Endometrium (tissue), 2 donors: ENCODE results near the gene OTUB1.

Experiments used
- FAIRE-seq: peaks from 2 replicates; lab custom pipeline; 2012; peaks lifted over from hg19 to GRCh38; lab: Jason Lieb, UNC
- donor health status: control.
- donor health status: control.

OTUB1 gene

GRCh38 chr11:64005691-64006090 lies 19.5 kb downstream of the OTUB1 start:
- no peak for FAIRE-seq

GRCh38 chr11:64006398-64006797 lies 20.2 kb downstream of the OTUB1 start:
- no peak for FAIRE-seq

- FAIRE-seq, result no peak
Observed at GRCh38 chr11:64007160-64007628, 21.0 kb downstream of the OTUB1 start.

DNA sequence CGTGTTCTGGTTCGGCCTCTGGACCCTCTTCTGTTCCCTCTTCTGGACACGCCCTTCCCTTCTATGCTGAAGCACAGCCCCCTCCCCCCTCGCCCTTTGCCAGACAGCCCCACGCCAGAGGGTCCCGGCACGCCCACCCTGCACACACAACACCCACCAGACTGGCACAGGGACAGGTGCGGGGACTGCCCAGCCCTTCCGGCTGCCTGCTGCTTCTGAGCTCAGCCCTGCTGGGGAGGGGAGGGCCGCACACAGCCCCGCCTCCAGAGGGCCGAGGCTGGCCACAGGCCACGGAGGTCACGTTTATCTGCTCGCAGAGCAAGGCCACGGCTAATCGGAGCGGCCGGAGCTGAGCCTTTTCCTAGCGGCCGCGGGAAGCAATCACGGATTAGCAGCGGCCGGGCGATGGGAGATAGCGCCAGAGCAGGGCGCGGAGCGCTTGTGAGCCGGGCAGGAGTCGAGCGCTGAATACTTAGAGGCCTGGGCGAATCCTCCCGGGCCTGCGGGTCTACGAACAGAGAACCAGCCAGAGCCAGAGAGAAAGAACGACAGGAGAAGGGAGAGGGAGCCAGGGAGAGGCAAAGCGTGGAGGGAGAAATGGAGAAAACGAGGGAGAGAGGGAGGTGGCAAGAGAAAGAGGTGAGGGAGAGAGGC lies 21.5 kb downstream of the OTUB1 start:
- no peak for FAIRE-seq

GRCh38 chr11:64008283-64008913 lies 22.2 kb downstream of the OTUB1 start:
- FAIRE-seq, result no peak

DNA sequence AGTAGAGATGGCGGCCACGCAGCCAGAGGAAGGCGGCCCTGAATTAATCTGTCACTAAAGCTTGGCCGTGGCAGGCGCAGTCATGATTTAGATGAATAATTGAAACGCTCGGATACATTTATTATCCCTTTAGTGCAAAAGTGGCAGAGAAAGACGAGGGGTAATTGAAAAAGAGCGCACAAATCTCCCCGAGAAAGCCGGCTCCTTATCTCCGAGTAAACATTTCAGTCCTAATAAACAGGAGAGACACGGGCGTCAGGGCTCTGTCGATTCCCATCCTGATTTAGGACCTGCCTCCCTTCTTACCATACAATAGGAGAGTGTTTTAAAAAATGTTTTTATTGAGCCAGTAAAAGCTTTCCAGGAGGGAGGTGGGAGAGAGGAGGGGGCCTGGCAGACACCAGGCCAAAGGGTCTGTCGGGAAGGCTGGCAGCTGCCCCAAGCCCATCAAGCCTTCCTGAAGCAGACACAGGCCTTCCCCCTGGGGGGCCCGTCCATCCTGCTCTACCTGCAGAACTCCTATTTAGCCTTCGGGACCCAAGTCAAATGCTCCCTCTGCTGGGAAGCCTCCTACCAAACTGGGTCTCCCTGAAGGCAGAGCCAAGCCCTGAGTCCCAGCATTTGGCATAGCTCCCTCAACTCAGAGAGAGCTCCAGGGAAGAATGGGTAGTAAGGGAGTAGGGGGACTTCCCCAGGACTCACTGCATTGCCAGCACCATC lies 22.8 kb downstream of the OTUB1 start:
- no peak for FAIRE-seq

- FAIRE-seq, result no peak
Observed at GRCh38 chr11:64009710-64010109, 23.5 kb downstream of the OTUB1 start.

GRCh38 chr11:64010783-64011182 lies 24.5 kb downstream of the OTUB1 start:
- FAIRE-seq, result no peak

DNA sequence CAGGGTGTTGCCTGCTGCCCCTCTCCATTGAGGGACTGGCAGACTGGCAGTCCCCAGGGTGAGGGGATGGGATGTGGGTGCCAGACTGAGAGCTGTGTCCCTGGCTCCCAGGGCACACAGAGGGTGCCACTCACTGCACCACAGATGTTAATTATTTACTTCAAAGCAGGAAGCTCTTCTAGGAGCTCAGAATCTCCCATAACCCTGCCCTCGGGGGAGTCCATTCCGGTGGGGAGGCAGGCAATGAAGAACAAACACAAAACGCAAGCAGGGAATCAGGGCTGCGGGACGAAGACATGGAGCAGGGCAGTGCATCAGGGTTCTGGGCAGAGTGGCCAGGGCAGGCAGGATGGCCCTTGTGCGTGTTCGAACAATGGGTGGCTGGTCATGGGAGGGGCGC lies 25.1 kb downstream of the OTUB1 start:
- FAIRE-seq, result no peak

GRCh38 chr11:64013141-64013896 lies 27.1 kb downstream of the OTUB1 start:
- FAIRE-seq, result no peak

GRCh38 chr11:64014356-64014755 lies 28.1 kb downstream of the OTUB1 start:
- no peak for FAIRE-seq

- no peak for FAIRE-seq
Observed at GRCh38 chr11:64015510-64015909, 29.3 kb downstream of the OTUB1 start.

- FAIRE-seq, result no peak
Observed at GRCh38 chr11:64015935-64016845, 30.0 kb downstream of the OTUB1 start.

DNA sequence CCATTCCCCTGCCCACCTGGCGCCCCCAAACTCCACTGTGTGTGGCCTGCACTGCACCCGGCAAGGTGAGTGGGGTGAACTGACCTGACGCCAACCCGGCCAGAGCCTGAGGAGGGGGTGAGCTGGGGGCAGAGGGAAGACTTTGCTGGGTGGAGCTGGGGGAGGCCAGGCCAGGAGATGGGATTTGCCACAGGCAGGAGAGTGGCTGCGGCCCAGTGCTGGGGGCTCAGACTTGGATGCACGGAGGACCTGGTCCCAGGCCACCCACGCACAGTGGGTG lies 31.6 kb downstream of the OTUB1 start:
- FAIRE-seq, result no peak

- FAIRE-seq, result no peak
Observed at GRCh38 chr11:64018310-64018709, 32.1 kb downstream of the OTUB1 start.

DNA sequence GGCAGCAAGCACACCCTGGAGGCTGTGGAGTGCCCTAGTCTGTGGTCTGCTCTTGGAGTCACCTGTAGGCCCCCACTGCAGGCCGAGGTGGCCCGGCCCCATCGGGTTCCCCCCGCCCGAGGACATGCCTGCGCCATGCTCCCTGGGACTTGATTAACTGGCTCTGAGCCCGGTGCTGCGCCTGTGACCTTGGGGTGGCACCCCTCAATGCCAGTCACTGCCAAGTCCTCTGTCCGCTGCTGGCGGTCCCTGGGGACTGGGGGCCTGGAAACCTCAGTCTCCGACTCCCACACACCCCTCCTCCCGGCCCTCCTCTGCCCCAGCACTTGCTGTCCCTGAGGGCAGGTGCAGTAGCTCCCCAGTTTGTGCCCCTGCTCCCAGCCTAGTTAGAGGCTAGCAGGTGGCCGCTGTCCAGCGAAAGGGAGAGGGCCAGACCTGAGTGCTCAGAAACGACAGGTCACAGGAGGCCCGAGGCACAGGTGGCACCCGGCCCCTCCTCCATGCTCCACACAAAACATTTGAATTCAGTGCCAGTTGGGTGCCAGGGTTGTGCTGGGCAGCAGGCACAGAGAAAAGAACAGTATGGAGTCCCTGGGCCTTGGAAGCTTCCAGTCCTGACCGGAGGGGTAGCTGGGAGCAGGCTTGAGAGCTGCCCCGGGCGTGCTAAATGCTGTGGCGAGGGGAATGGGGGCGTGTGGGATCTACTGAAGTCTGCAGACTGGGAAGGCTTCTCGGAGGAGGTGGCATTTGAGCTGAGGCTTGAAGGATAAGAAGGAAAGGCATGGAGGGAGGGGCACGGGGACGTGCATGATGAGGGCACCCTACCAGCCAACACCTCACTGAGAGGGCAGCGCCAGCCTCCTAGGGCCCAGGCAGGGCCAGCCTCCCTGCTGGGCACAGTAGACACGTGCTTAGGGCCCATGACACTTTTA lies 33.1 kb downstream of the OTUB1 start:
- no peak for FAIRE-seq

GRCh38 chr11:64020976-64021756 lies 34.9 kb downstream of the OTUB1 start:
- no peak for FAIRE-seq

DNA sequence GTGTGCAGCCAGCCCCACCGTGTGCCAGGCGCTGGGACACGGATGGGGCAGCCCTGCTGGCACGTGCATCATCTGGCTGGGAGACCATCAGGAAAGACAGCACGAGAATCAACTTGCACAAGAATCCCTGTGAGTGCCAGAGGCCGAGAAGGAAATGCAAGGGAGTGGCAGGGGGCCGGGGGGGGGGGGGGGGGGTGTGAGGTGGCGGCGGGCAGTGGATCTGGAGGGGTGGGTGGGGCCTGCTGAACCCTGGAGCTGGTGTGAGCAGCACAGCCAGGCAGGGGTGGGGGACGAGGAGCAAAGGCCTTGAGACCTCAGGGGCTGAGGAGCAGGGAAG lies 35.5 kb downstream of the OTUB1 start:
- FAIRE-seq, result no peak

DNA sequence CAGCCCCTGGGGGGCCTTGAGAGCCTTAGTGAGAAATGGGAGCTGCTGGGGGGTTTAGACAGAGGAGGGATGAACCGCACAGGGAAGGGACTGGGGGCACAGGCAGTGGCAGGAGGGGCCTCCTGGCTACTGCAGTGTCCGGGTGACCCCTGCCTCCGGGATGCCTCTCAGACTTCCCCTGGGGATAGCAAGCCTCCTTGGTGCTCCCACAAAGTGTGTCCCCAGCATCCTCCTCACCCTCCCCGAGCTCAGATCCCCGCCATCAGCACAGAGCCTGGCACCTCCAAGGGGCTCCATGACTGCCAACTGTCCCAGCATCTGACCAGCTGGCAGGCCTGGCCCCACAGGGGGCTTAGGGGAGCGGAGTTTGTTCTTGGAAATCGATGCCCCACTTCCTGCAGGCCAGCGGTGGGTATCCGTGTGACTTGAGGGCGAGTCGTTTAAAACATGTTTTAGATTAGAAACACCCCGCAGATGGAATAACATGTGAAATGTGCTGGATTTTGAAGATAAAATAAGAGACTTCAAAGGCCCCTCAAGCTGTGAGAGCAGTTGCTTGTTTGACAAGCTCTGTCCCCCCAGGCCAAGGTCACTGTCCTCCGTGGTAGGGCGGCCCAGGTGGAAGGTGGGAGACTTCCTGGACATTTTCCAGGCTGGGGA lies 36.0 kb downstream of the OTUB1 start:
- FAIRE-seq, result no peak
